Ammon's horn (tissue), 1 donor: ENCODE data around the gene KRTAP6-2.

Experiments
- DNase-seq: peaks from one replicate; pipeline ENCODE4 v3.0.0-alpha.2; 2016; ENCODE audit warnings: low spot score

KRTAP6-2 gene

GRCh38 chr21:30567617-30568016 is 31.1 kb downstream of the KRTAP6-2 start:
- DNase-seq: no peak

- no peak for DNase-seq
Observed at GRCh38 chr21:30563630-30564029, 35.1 kb downstream of the KRTAP6-2 start.

GRCh38 chr21:30563072-30563471 is 35.6 kb downstream of the KRTAP6-2 start:
- no peak for DNase-seq

DNA sequence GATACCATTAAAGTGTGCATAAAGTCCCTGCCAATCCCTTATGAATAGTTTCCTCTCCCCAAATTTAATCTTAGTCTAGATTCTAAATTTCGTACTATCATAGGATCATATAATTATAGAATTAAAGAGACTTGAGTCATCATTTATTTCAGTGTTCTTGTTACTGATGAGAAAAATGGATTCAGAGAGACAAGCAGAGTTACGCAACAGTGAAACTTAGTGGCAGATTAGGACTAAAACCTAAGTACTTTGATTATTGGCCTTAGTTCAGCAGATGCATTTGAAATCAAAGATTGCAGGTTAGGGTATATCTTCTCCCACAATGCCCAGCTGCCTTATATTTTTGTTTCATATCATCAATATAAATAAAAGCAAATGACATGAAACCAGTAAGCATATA is 36.7 kb downstream of the KRTAP6-2 start:
- DNase-seq: no peak

DNA sequence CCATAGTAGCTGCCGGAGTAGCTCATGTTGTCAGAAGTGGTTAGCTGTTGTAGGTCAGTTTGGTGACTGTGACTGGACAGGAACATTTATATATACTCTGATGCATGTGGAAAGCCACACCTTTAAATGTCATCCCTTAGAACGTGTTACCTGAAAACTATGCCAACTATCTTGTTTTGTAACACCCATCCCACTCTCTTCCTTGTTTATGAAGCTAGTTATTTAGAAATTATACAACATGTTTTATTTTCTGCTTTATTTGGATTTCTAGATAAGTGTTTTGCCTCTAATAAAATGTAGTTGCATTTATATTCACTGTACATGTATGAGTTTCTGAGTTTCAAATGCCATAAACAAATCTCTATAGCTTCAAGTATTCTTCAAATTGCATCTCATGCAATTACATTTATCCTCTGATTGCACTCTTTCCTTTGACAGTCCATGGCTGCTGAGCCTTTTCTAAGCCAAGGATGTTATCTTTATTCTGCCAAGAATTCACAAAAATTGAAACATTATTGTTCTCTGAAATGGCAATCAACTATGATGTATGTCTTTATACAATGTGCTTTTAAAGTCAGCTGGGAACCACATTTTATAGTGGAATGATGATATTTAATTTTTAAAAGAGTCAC is 37.3 kb downstream of the KRTAP6-2 start, which contains the start of gene KRTAP19-7:
KRTAP19-7 (minus strand) TSS at position 51 of the 632 bp plus-strand sequence; CDS start at position 26, 25 bp downstream.
- no peak for DNase-seq

GRCh38 chr21:30555095-30555494 is 43.6 kb downstream of the KRTAP6-2 start:
- no peak for DNase-seq

DNA sequence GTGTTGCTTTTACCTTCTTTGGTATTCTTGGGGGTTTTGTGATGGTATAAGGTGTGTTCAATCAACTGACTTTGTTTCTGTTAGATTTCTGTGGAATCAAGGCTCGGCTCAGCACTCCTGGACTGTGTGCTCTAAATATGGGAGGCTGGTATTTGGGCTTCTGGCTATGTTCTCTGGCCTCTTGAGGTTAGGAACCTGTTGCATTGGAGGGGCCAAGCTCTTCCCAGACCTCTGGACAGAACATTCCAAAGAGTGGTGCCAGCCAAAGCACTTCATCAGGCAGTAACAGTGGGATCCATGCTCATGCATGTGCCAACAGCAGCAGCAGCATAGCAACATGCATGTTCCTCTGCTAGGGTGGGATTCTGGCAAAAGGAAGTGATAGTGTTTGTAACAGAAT is 45.9 kb downstream of the KRTAP6-2 start:
- DNase-seq: no peak
